22Rv1 (cell line): Measurements from ENCODE around the gene RAB13.

Experiments
- CTCF ChIP-seq: fragments of 450-650 bp; IDR thresholded peaks from 2 replicates; pipeline ENCODE4 v1.5.1; 2017; ENCODE audit warnings: mild to moderate bottlenecking
- ZFX ChIP-seq: fragments of 450-650 bp; IDR thresholded peaks from 2 replicates; pipeline ENCODE4 v1.6.1; 2017; ENCODE audit warnings: antibody characterized with exemption, borderline replicate concordance

- TF ChIP-seq CTCF (no peak), ZFX (no peak)
Measured at GRCh38 chr1:153933955-153934354, 52.2 kb downstream of the RAB13 start.
